ENCODE data around the gene CLIP1.
"Not testable (repeated sequence)": the region's sequence is repeated elsewhere in the genome, so short reads cannot be mapped to it uniquely, and the experiment has no call there.

The CLIP1 gene

GRCh38 chr12:122435186-122435585 lies 12.7 kb upstream of the CLIP1 start:
- no peak for ATAC-seq
- DNase-seq: no peak

DNA sequence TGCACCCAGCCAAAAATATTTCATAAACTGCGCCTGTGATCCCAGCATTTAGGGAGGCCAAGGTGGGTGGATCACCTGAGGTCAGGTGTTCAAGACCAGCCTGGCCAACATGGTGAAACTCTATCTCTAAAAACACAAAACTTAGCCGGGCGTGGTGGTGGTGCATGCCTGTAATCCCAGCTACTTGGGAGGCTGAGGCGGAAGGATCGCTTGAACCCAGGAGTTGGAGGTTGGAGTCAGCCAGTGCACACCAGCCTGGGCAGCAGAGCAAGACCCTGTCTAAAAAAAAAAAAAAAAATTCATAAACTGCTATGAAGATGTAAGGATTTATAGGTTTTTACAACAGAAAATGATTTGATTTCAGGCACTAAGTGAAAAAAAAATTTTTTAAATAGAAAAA lies 6.6 kb upstream of the CLIP1 start:
- ATAC-seq, DNase-seq: not testable (repeated sequence)

- ATAC-seq (no peak), DNase-seq (no peak)
Observed at GRCh38 chr12:122427403-122427802, 4.9 kb upstream of the CLIP1 start.

DNA sequence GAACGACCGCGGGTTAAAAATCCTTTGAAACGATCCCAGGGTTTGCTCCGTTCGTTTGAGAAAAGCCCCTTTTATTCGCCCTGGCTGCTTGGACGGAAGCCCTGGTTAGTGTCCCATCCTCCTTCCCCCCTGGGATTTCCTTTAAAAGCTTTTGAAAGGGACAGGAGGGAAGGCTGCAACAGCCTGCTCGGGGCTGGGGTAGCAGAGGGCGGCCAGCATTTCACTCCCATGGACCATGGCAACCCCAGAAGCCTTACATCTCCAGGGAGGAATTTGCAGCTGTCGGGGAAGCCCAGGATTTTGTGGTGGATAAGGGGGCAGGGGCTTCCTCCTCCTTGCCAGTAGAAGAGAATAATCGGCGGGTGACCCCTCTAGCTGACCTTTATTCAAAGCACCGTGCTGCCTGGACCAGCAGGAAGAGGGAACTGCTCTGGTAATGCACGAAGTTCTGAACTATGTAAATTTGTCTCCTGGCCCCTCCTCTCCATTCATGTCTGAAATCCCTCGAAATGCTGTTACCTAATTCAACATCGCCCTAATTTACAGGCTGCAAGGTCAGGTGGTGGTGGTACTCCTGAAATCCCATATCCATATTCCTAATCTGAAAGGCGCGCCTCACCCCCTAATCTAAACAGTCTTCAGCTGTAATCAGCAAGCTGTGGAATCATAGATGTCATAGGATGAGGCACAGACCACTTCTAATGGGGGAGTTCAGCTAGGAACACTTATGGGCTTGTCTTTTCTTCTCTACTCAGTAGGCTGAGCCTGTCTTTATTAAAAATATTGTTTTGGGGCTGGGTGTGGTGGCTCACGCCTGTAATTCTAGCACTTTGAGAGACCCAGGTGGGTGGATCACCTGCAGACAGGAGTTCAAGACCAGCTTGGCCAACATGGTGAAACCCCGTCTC lies 1.0 kb upstream of the CLIP1 start:
- DNase-seq (peak; percentile 7), ATAC-seq (no peak)

DNA sequence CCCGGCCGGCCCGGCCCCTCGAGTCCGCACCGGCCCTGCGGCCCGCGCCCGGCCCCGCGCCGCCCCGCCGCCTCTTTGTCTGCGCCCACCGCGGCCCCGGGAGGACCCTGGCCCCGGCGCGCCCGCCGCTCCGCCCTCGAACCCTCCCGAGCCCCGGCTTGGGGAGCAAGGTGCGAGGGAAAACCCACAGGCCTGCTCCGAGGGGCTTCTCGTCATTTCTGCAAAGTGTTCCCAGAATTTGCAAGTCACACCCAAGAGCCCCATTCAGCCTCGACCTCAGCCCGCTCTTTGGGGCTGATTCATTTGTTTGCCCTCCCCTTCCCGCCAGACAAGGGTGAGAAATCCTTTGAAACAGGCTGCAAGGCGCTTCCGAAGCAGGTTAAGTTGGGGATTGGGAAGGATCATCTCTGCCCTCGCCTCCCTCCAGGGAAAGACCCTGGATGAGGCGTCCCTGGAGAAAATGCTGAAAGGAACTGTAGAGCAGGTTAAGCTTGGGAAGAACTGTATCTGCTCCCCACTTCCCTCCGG lies 325 bp upstream of the CLIP1 start:
- DNase-seq: peak; percentile 55
- ATAC-seq: peak; percentile 48

GRCh38 chr12:122421187-122421820 lies 1.2 kb downstream of the CLIP1 start:
- DNase-seq (no peak), ATAC-seq (no peak)

DNA sequence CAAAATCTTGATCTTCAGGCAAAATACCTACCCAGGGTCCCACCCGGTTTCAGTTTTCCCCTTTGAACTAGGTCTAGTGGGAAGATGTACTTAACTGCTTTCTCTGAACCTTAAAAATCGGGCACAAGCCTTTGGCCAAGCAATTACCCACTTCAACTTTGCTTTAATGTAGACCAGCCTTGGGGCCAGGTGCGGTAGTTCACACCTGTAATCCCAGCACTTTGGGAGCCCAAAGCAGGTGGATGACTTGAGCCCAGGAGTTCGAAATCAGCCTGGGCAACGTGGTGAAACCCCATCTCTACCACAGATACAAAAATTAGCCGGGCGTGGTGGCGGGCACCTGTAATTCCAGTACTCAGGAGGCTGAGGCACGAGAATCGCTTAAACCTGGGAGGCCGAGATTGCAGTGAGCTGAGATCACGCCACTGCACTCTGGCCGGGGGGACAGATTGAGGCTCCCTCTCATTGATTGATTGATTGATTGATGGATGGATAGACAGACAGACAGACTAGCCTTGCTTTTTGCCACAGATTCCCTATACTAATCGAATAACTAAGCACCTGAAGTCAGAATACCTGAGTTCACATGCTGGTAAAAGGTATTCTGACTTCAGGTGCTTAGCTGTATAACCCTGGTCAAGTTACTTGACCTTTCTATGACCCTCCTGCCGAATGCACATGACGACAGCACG lies 1.9 kb downstream of the CLIP1 start:
- no peak for ATAC-seq
- DNase-seq: peak; percentile 10

- not testable (repeated sequence) for DNase-seq, ATAC-seq
Observed at GRCh38 chr12:122419094-122419493, 3.4 kb downstream of the CLIP1 start.

DNA sequence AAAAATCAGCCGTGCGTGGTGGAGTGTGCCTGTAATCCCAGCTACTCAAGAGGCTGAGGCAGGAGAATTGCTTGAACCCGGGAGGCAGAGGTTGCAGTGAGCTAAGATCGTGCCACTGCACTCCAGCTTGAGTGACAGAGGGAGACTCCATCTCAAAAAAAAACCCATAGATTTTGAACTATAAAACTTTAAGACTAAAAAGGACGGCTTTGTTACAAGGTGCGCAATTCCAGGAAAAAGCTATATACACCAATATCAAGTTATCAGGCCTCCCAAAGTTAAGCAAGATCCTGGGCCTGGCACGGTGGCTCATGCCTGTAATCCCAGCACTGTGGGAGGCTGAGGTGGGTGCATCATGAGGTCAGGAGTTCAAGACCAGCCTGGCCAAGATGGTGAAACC lies 6.8 kb downstream of the CLIP1 start:
- not testable (repeated sequence) for ATAC-seq, DNase-seq

- DNase-seq (no peak), ATAC-seq (no peak)
Observed at GRCh38 chr12:122413516-122414404, 8.7 kb downstream of the CLIP1 start.

DNA sequence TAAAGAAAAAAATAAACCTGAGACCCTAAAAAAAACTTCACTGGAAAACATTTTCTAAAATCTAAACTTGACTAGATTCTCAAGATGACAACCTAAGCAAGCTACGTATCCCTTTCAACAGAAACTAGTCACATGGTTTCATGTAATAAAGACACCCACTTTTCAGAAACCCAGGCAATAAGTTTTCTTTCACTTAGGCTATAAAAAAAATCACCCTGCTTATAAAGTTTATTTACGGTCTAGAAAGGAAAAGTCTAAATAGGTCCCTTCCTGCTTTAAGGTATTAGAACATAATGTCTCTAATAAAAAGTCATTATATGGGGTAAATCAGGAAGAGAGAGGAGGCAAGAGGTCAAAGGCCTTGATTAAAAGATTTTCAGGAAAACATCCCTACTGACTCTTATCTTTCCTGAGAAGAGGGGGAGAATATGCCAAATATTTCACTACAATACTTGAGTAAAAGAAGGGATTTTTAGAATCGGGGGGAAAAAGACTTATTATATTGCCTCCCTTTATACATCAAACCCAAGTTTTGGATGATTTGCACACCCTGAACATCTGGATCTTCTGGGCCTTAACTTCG lies 9.5 kb downstream of the CLIP1 start:
- ATAC-seq: peak; percentile 46
- DNase-seq: no peak

GRCh38 chr12:122411537-122411936 lies 10.9 kb downstream of the CLIP1 start:
- ATAC-seq: no peak

GRCh38 chr12:122407208-122407607 lies 15.3 kb downstream of the CLIP1 start:
- ATAC-seq: no peak
- DNase-seq: no peak

More at GRCh38 chr12:122411537-122411936, 10.9 kb downstream of the CLIP1 start:
- DNase-seq: no peak

DNA sequence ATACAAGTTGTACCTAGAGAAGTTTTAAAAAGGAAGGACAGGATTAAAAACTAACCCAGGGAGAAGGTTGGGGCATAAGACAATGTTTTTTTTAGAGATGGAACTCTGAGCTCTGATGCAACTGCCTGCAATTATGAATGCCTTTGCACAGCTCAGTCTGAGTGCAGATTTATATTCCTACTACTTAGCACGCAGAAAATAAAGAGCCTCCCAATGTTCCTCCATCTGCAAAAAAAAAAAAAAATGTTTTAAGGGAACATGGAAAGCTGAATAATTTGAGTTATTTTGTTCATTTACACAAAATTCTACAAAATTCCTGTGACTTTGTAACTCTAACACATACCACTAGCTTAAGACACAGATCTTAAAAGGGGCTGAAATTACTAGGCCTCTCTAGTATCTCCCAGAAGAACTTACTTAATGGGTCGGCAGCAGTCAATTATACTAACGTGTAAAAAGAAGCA lies 15.7 kb downstream of the CLIP1 start:
- ATAC-seq: no peak
- no peak for DNase-seq

DNA sequence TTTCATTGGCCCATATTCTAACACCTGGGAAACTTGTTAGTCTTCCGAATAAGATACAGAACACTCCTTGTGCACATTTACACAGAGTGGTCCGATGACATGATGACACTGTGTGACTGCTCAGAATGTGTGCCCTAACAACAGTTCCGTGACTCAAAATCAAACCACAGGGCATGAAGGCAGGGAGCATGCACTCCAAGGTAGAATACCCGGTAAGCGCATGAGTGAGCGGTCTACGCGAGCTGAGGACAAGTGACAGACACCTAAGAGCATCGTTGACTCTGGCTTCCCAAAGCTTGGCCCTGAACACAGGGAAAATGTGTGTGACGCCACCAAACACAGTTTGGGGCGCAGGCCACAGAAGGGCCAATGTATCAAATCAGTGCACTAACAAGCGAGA lies 18.6 kb downstream of the CLIP1 start:
- DNase-seq: no peak
- no peak for ATAC-seq

- DNase-seq: no peak
- peak; percentile 38 for ATAC-seq
Observed at GRCh38 chr12:122403115-122403770, 19.2 kb downstream of the CLIP1 start.

DNA sequence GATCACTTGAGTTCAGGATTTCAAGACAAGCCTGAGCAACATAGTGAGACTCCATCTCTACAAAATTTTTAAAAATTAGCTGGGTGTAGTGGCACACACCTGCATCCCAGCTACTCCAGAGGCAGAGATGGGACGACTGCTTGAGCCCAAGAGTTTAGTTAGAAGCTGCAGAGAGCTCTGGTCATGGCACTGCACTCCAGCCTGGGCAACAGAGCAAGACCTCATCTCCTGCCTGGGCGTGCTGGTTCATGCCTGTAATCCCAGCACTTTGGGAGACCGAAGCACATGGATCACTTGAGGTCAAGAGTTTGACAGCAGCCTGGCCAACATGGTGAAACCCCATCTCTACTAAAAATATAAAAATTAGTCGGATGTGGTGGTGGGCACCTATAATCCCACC lies 20.2 kb downstream of the CLIP1 start:
- ATAC-seq (no peak), DNase-seq (no peak)

GRCh38 chr12:122399592-122400373 lies 22.7 kb downstream of the CLIP1 start:
- DNase-seq: peak; percentile 48

DNA sequence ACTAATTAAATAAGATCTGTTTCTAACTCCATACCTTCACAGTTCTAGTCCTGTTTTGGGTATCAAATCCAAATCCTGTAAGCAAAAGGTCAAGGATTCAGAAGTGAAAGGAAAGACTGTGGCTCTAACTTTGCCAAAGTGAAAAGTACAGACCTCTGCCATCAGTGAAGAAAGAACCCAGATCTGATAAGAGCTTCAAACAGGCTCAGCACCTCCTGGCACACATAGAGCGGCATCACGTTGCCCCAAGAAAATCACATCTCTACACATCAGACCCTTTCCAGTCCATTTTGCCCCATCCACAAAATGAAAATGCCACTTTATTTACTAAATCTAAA lies 23.2 kb downstream of the CLIP1 start:
- ATAC-seq (no peak), DNase-seq (no peak)

More at GRCh38 chr12:122399592-122400373, 22.7 kb downstream of the CLIP1 start:
- peak; percentile 42 for ATAC-seq

GRCh38 chr12:122397981-122398380 lies 24.5 kb downstream of the CLIP1 start:
- not testable (repeated sequence) for ATAC-seq, DNase-seq
